ENCODE results near the gene AOAH. TPM values are rescaled to one million over a fixed set of nuclear protein-coding genes. Genes with fewer than 3 reads are reported as not detected.

Gene AOAH
- total RNA-seq, 1 donor: 128 TPM

DNA sequence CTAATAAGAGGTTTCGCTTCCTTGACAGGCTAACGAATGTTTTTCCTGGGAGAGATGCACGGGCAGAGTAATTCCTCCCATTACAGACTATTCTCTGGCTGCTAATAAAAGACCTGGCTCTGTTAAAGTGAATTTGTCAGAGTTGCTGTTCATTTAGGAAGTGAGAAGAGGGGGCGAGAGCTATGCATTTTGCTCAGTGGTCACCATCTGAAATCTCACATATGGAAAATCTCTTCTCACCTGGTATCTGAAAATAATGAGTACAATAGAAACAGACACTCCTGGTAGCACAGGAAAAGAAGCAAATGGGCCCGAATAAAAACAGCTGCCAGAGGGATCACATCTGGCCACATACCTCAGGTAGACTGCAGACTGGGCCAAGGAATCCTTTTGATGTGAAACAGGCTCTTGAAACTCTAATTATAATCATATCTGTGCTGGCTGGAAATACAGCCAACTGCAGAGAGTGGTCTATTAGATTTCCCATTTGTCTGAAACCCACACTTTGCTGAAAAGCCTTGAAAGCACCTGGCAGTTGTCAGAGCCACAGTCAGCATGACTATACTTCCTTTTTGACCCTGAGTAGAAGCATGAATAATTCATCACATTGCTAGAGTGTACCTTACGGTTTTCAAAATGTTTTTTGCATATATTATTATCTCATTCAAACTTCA, 33.6 kb downstream of the AOAH start:
- Histone ChIP-seq H3K9me3 (ENCODE audit: low read depth, low read length) (no peaks in the 10 kb centered on the region), H3K27me3 (ENCODE audit: insufficient read depth, low read length) (no peaks in the 10 kb centered on the region), H3K4me3 (ENCODE audit: low read length) (no peak overlapping the region), H3K4me1 (ENCODE audit: insufficient read depth, low read length) (peaks cover 27% of the 10 kb centered on the region)

DNA sequence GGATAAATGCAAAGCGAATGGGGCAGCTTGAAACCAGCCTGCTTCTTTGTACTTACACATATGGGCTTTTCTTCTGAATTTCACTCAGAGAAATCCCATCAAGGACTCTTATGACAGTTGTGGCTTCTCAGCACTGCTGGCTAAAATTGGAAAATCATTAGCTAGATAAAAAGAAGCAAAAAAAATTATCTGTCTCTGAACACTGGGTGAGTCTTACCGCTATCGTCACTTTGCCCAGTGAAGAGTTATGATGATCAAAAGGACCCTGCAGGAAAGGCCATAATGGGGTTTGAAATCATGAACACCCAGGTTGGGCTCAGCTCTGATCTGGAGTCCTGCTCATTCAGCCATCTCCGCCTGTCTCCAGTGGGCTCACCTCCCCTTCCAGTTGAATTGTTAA, 34.3 kb downstream of the AOAH start:
- no peaks in the 10 kb centered on the region for H3K9me3 ChIP-seq (ENCODE audit: low read depth, low read length)
- H3K4me1 ChIP-seq (ENCODE audit: insufficient read depth, low read length): peaks cover 27% of the 10 kb centered on the region
- H3K27me3 ChIP-seq (ENCODE audit: insufficient read depth, low read length): no peaks in the 10 kb centered on the region
- no peak overlapping the region for H3K4me3 ChIP-seq (ENCODE audit: low read length)

DNA sequence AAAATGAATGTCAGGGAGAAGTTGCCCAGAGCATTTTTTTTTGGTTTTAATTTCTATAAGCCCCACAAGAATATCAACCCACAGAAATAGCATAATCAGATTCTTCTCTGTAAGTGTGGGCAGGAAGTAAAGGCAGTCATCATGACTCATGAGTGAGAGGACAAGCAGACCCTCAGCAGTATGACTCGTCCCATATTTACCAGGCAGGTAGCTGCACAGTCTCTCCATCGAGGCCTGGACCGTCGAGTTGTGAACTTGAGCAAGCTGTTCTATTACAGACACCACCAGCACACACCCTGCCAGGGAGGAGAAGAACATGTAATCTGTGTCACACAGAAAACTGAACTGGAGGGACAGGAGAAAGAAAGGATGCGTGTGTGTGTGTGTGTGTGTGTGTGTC, 37.8 kb downstream of the AOAH start:
- Histone ChIP-seq H3K27me3 (ENCODE audit: insufficient read depth, low read length) (no peaks in the 10 kb centered on the region), H3K4me3 (ENCODE audit: low read length) (no peak overlapping the region), H3K9me3 (ENCODE audit: low read depth, low read length) (no peaks in the 10 kb centered on the region), H3K4me1 (ENCODE audit: insufficient read depth, low read length) (peaks cover 16% of the 10 kb centered on the region)

DNA sequence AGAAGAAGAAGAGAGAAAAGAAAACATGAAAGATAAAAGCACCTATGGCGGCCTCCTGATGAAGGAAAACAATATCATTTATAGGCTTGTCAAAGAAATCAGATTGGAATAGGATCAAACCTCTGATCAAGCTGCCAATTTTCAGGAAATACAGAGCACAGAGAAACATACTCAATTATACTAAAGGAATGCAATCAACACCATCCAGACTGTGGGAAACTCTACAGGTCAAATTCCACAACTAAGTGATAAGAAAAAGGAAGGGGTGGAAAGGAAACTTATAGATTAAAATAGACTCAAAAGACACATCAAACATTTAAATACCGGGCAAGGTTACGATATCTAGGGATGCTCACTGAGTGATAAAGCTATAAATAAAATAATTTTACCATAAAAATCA, 39.3 kb downstream of the AOAH start:
- Histone ChIP-seq H3K4me1 (ENCODE audit: insufficient read depth, low read length) (peaks cover 5% of the 10 kb centered on the region), H3K27me3 (ENCODE audit: insufficient read depth, low read length) (no peaks in the 10 kb centered on the region), H3K9me3 (ENCODE audit: low read depth, low read length) (no peaks in the 10 kb centered on the region), H3K4me3 (ENCODE audit: low read length) (no peak overlapping the region)

DNA sequence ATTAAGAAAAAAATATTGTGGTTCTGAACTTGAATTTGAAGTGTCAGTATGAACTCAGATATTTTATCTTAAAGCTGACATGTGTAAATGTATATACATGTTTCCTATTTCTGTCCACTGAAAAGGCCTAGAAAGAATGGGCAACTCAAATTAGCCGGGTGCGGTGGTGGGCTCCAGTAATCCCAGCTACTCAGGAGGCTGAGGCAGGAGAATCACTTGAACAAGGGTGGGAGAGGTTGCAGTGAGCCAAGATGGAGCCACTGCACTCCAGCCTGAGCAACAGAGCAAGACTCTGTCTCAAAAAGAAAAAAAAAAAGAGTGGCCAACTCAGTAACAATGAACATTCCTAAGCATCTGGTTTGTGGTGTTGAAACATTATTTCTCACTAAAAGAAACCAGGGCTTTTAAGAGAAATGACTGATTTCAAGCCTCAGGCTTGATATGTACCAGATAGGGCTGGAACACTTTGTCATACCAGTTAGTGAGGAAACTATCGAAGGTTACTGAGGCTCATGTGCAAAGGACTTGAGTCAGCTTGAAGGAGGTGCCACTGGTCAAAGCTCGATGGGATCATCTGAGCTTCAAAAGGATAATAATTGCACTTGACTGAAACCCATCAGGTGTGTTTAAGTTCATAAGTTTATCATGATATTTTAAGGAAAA, 40.5 kb downstream of the AOAH start:
- Histone ChIP-seq H3K4me1 (ENCODE audit: insufficient read depth, low read length) (peaks cover 5% of the 10 kb centered on the region), H3K4me3 (ENCODE audit: low read length) (no peak overlapping the region), H3K9me3 (ENCODE audit: low read depth, low read length) (no peaks in the 10 kb centered on the region), H3K27me3 (ENCODE audit: insufficient read depth, low read length) (no peaks in the 10 kb centered on the region)

DNA sequence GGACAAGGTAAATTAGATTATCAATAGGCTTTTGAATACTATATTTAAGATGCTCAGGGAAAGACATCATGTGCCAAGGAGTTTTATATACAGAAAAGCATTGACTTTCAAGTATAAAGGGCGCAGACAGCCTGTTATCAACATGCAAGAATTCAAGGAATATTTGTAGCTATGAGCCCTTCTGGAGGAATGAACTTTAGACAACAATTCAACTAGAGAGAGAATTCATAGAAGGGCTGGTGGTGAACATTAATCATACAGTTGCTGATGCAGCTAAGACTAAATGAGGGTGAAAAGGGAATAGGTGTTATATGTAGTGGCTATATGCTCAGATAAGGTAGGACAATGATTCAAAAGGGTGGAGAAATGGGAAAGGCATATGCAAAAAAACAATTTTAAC, 41.2 kb downstream of the AOAH start:
- no peaks in the 10 kb centered on the region for H3K9me3 ChIP-seq (ENCODE audit: low read depth, low read length)

DNA sequence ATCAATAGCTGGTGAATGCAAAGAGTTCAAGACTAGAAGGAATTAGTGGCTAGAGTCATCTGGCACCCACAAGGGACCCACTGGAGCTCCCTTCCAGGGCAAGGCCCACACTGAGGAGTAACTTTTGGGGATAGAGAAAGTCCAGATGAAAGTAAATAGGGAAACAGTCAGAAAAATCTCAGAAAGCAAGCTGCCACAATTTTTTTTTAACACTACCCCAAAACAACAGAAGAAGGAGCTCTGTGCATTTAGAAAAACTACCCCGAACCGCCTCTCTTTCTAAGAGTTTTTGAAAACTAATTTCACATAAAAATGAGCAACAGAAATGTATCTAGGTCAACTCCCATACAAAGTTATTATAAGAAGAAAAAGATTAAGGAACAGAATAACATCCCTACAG, 42.2 kb downstream of the AOAH start:
- no peaks in the 10 kb centered on the region for H3K9me3 ChIP-seq (ENCODE audit: low read depth, low read length)
- H3K4me3 ChIP-seq (ENCODE audit: low read length): no peak overlapping the region
- peaks cover 17% of the 10 kb centered on the region for H3K4me1 ChIP-seq (ENCODE audit: insufficient read depth, low read length)
- H3K27me3 ChIP-seq (ENCODE audit: insufficient read depth, low read length): no peaks in the 10 kb centered on the region

More for the DNA sequence above, 41.2 kb downstream of the AOAH start:
- Histone ChIP-seq H3K4me1 (ENCODE audit: insufficient read depth, low read length) (peaks cover 13% of the 10 kb centered on the region), H3K27me3 (ENCODE audit: insufficient read depth, low read length) (no peaks in the 10 kb centered on the region), H3K4me3 (ENCODE audit: low read length) (no peak overlapping the region)

DNA sequence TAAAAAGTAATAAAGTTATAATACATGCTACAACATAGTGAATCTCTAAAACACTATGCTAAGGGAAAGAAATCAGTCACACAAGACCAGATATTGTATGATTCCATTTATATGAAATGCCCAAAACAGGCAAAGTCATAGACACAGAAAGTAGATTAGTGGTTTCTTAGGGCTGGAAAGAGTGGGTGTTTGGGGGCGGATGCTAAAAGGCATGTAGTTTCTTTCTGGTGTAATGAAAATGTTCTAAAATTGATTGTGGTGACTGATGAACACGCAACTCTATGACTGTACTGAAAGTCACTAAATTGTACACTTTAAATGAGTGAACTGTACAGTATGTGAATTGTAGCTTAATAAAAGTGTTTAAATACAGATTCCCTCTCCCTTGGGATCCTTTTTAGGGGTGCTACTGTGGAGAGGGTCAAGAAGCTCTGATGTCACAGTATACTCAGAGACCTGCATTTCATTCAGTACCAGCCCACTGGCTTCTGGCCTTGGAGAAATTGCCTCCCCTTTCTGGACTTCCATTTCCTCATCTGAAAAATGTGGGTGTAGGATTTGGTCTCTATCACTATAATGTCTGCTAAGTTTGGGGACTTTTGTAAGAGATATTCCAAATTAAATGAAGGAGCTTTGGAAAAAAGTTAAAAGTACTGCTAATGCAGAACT, 46.4 kb downstream of the AOAH start:
- H3K4me1 ChIP-seq (ENCODE audit: insufficient read depth, low read length): peaks cover 12% of the 10 kb centered on the region
- no peaks in the 10 kb centered on the region for H3K9me3 ChIP-seq (ENCODE audit: low read depth, low read length)
- no peak overlapping the region for H3K4me3 ChIP-seq (ENCODE audit: low read length)
- no peaks in the 10 kb centered on the region for H3K27me3 ChIP-seq (ENCODE audit: insufficient read depth, low read length)

DNA sequence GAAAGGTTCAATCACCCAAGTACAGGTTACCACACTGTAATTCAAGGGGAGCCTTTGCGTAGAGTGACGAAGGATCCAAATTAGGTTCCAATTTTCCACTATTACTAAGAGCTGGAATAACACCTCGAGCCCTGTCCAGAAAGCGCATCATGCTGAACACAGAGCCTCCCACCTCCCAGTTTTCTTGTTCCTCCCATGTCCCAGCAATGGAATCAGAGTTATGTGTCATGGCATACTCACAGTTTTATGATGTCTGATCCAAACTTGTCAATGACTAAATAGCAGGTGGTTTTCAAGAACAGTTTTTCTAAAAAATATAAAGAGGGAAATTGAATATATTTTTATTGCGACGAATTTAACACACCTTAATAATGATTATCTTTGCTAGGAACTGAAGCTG, 50.6 kb downstream of the AOAH start:
- no peaks in the 10 kb centered on the region for H3K9me3 ChIP-seq (ENCODE audit: low read depth, low read length)
- no peak overlapping the region for H3K4me3 ChIP-seq (ENCODE audit: low read length)
- peaks cover 14% of the 10 kb centered on the region for H3K4me1 ChIP-seq (ENCODE audit: insufficient read depth, low read length)
- no peaks in the 10 kb centered on the region for H3K27me3 ChIP-seq (ENCODE audit: insufficient read depth, low read length)

DNA sequence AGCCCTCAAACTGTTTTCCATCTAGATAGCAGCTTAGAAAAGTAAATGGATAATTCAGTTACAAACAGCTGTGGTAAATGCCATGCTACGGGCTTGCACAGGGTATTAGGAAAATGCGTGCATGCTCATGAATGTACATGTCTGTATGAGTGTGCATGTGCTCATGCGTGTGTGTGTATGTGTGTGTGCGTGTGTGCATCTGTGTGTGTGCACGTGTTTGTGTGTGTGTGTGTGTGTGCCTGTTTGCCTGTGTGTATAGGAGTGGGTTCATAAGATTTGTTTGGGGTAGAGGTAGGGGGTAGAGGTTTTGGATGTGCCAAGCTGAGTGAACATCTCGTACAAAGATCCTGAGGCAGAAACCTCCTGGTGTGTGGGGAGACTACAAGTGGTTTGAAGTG, 52.9 kb downstream of the AOAH start:
- H3K27me3 ChIP-seq (ENCODE audit: insufficient read depth, low read length): no peaks in the 10 kb centered on the region
- no peaks in the 10 kb centered on the region for H3K9me3 ChIP-seq (ENCODE audit: low read depth, low read length)
- peaks cover 4% of the 10 kb centered on the region for H3K4me1 ChIP-seq (ENCODE audit: insufficient read depth, low read length)
- H3K4me3 ChIP-seq (ENCODE audit: low read length): no peak overlapping the region

DNA sequence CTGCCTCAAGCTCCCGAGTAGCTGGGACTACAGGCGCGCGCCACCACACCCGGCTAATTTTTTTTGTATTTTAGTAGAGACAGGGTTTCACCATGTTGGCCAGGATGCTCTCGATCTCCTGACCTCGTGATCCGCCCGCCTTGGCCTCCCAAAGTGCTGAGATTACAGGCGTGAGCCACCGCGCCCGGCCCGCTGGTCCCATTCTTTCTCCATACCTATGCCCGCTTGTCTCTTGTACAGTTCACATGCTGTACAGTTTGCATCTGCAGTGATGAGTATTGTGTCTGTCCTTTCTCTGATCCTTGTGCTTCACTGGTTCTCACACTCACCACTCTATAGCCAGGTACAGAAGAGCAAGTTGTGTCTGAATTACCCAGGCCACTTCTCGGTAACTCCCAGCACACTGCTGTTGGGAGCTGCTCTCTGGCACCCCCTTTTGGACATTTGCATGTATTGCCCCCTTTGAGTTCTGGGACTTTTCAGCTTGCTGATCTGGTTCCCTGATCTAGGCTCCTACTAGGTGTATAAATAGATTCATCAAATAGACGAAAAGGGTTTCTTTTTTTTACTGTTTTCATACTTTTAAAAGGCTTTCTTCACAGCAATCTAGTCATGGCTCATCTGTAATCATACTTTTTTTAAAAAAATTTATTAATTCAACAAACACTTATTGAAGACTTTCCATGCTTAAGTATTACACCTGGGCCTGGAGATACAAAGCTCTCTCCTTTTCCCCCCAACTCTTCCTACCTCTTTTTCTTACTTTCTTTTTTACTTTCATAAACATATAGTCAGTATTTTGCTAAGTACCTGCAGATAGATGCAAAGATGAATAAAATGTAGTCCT, 53.5 kb downstream of the AOAH start:
- no peaks in the 10 kb centered on the region for H3K27me3 ChIP-seq (ENCODE audit: insufficient read depth, low read length)
- no peaks in the 10 kb centered on the region for H3K9me3 ChIP-seq (ENCODE audit: low read depth, low read length)
- peaks cover 4% of the 10 kb centered on the region for H3K4me1 ChIP-seq (ENCODE audit: insufficient read depth, low read length)
- H3K4me3 ChIP-seq (ENCODE audit: low read length): no peak overlapping the region

DNA sequence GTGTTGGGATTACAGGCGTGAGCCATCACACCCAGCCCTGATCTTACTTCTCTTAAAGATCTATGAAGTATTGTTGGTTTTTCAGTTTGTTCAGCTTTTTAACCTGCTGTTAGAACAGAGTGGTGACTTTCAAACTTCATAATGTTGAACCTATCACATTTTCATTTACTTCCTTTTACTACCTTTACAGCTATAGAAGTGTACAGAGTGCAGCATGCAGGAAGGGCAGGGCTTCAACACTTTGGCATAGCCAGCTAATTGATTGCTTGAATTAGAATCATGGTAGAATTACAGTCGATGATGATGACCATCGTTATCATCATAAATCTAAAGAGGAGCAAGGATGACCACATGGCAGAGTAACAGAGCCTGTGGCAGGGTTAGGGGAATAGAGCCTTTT, 55.5 kb downstream of the AOAH start:
- H3K4me3 ChIP-seq (ENCODE audit: low read length): no peak overlapping the region
- H3K9me3 ChIP-seq (ENCODE audit: low read depth, low read length): no peaks in the 10 kb centered on the region

DNA sequence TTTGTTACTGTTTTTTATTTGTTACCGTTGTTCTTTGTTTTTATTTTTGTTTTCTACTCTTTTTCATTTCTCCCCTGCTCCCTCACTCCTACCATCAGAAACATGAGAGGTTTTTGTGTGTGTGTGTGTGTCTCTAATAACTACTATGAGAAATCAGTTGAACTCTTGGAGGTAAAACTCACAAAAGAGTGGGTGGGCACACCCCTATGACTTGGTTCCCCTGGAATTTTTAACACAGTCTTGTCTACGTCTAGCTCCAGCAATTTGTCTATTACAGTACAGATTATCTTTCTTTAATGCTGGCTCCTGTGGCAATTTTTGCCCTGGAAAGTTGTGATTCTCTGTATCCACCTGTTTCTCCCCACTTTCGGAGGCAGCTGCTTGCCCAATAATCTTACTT, 56.2 kb downstream of the AOAH start:
- Histone ChIP-seq H3K9me3 (ENCODE audit: low read depth, low read length) (no peaks in the 10 kb centered on the region), H3K4me1 (ENCODE audit: insufficient read depth, low read length) (peaks cover 4% of the 10 kb centered on the region), H3K27me3 (ENCODE audit: insufficient read depth, low read length) (no peaks in the 10 kb centered on the region), H3K4me3 (ENCODE audit: low read length) (no peak overlapping the region)

More for the DNA sequence above, 55.5 kb downstream of the AOAH start:
- Histone ChIP-seq H3K4me1 (ENCODE audit: insufficient read depth, low read length) (peaks cover 4% of the 10 kb centered on the region), H3K27me3 (ENCODE audit: insufficient read depth, low read length) (no peaks in the 10 kb centered on the region)

DNA sequence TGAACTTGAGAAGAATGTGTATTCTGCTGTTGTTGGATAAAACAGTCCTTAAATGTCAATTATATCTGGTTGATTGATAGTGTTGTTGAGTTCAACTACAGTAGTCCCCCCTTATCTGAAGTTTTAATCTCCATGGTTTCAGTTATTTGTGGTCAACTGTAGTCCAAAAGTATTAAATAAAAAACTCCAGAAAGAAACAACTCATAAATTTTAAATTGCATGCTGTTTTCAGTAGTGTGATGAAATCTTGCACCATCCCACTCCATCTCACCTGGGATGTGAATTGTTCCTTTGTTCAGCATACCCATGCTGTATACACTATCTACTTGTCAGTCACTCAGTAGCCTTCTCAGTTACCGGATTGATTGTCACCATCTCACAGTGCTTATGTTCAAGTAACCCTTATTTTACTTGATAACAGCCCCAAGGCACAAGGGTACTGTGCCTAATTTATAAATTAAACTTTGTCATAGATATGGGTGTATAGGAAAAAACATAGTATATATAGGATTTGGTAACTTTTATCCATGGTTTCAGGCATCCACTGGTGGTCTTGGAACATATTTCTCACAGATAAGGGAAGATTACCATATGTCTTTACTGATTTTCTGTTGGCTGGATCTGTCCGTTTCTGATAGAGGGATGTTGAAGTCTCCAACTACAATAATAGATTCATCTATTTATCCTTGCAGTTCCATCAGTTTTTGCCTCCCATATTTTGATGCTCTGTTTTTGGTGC, 57.1 kb downstream of the AOAH start:
- H3K9me3 ChIP-seq (ENCODE audit: low read depth, low read length): no peaks in the 10 kb centered on the region
- H3K4me1 ChIP-seq (ENCODE audit: insufficient read depth, low read length): peaks cover 4% of the 10 kb centered on the region
- no peak overlapping the region for H3K4me3 ChIP-seq (ENCODE audit: low read length)
- H3K27me3 ChIP-seq (ENCODE audit: insufficient read depth, low read length): no peaks in the 10 kb centered on the region

All from mononuclear cell (primary cell).